Left colon (tissue), 2 donors: ENCODE data around the gene TXNDC5. TPM values are rescaled to one million over a fixed set of nuclear protein-coding genes. Genes with fewer than 3 reads are reported as not detected.

Experiments
- ATAC-seq: fragments of 200-7000 bp; cut with Tn5 transposase; one replicate; pipeline ENCODE4 v1.9.1; 2020; ENCODE audit warnings: mild to moderate bottlenecking, moderate library complexity
- DNase-seq, 2 donors: peaks; one replicate each; pipeline ENCODE4 v3.0.0-alpha.2; 2020
- intact Hi-C, 2 donors: fragments of 100-400 bp; cut with DNase I in 1 of 2; cut with micrococcal nuclease in 1 of 2; formaldehyde crosslinking; loops; one replicate each; pipeline versions ENCODE4 v1.11.2 to v1.14.0; 2022; cut with DNase I, micrococcal nuclease
- long read RNA-seq: library from polyadenylated mRNA; unstranded; transcript quantifications from one replicate; pipeline ENCODE4 v2.0.0, GENCODE V29; 2021
- total RNA-seq, 2 donors: library from RNA; stranded (reverse); fragmentation: NEBNext Ultra II Directional; extraction: Animal tissue kit (Norgen Biotek cat#: 25700); gene quantifications; one replicate each; pipeline ENCODE4 v1.2.1, GENCODE V29; 2021
- donor health status: DM: no; HTN: no; CAD: no.
- donor health status: DM: yes; HTN: yes; CAD: no.

TXNDC5 gene
- 100 to 1,000 TPM in 1 of 2 donors, 10 to 100 TPM in 1; 74.8 to 128 TPM for total RNA-seq
- long read RNA-seq, transcript TXNDC5-201 (10 exons, 2,964 nt), result major isoform, 147 of 170 reads
- long read RNA-seq, partial matches to known transcripts, result 15 of 170 reads
- long read RNA-seq, other reads (novel, unspliced or antisense), result 5 of 170 reads

GRCh38 chr6:7910654-7911344 is at the start of gene TXNDC5:
Gene TXNDC5, minus strand, starts transcription at chr6:7910788. Its CDS starts 12 bp downstream, at chr6:7910776.
- ATAC-seq (peak; percentile 90), DNase-seq (peak; percentile 75 to 85)
- intact Hi-C loops, result loop anchor here in 1 of 2 donors (10.0 kb wide), 1 partner anchor 84 kb away; no protein-coding TSS in a partner anchor

- no peak for ATAC-seq
- intact Hi-C loops, result no loop called here
- no peak for DNase-seq
Observed at GRCh38 chr6:7960141-7960540, 49.6 kb upstream of the TXNDC5 start.

DNA sequence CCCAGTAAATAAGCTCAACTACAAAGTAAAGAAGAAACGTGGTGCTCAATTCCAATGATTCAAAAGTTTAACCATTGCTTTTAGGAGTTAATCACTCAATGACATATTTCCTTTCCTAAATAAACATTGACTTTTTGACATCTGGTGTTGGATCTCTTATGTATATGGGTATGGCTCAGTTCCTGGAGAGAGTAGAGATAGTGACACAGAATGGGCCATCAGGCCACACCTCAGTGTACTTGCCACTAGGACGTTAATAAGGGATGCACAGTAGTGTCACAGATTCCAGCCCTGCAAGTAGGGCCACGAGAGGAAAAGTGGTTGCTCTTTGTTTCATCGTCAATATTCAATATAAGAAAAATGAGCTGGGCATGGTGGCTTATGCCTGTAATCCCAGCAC is 48.9 kb upstream of the TXNDC5 start:
- ATAC-seq (peak; percentile 72), DNase-seq (no peak)
- intact Hi-C loops, result no loop called here

GRCh38 chr6:7958464-7958863 is 47.9 kb upstream of the TXNDC5 start:
- DNase-seq (no peak), ATAC-seq (no peak)
- intact Hi-C loops, result no loop called here

DNA sequence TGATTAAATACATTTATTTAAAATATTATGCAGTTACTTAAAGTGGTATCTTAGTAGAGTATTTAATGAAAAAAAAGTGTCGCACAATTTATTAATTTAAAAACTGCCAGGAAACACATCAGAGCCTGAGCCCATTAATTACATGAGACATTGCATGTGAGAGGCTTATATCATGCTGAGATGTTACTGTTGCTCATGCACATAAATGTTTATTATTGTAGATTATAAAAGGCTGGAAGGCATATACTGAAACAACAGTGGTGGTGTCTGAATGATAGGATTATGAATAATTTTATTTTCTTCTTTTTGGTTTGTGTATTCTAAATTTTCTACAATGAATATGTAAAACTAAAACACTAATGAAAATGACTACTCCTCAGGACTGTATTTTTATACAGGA is 45.7 kb upstream of the TXNDC5 start:
- DNase-seq, result no peak
- intact Hi-C loops, result no loop called here
- ATAC-seq, result no peak

DNA sequence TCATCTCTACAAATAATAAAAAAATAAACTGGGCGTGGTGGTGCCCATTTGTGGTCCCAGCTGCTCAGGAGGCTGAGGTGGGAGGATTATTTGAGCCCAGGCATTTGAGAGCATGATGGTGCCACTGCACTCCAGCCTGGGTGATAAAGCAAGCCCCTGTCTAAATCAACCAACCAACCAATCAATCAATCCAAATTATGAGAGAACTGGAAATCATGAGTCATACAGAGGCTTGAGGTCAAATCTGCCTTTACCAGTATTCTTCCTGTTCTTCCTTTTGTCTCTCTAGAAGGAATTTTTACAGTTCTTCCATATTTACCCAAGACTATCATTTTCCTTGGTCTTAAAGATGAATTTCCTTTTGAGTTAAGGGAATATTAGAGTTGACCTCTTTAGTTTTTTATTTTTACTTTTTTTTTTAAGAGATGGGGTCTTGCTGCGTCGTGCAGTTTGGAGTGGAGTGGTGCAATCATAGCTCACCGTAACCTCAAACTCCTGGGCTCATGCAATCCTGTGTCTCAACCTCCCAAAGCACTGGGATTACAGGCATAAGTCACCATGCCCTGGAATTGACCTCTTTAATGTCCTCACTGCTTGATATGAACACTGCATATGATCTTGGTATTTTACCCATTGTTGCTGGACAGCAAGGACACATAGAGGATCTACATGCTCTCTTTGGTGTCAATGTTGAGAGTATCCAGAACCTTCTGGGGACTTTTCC is 44.1 kb upstream of the TXNDC5 start:
- intact Hi-C loops, result no loop called here
- DNase-seq, result no peak
- ATAC-seq, result no peak

- ATAC-seq (no peak), DNase-seq (no peak)
- intact Hi-C loops, result no loop called here
Observed at GRCh38 chr6:7953753-7954152, 43.2 kb upstream of the TXNDC5 start.

DNA sequence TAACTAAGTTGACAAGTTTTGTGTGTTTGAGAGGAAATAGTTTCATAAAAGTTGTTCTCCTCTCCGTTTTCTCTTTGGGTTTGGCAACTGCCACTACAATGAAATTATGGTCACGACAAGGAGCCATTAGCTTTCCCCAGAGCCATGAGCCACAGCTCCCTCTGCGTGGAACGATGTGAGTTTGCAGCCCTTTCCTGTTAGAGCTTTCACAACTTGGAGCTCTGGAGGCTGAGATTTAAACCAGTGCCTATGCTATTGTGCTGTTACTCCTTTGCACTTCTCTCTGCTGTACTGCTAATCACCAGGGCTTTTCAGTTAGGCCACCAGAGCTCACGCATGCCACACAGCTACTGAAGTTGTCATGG is 29.3 kb upstream of the TXNDC5 start:
- ATAC-seq (no peak), DNase-seq (no peak)
- intact Hi-C loops, result no loop called here

DNA sequence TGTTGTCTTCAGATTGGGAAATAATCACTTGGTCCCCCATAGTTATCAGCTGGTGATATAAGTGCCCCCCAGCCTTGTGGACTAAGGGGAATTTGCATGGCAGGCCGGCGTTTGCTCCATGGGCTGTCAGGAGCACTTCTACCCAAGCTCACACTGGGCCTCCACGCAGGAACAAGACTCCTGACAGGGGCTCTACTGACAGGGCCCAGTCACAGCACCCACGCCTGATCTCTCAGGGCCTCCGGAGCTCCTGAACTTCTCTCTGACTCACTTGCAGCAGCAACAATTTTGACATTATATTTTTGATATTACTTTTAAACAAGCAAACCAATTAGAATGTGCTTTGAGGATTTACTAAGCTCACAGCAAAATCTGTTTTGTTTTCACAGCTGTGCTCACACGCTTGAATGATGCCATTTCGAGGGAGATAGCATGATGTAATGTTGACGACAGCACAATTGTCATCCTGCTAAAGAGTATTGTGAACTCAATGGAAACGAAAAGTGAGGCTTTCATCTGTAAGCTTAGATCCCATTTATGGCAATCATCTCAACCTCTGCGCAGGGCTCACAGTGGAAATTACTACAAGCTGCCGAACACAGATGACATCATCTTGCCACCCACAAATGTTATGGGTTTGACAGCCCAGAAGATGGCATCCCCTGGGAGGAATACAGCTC is 28.7 kb upstream of the TXNDC5 start:
- DNase-seq (no peak), ATAC-seq (no peak)
- intact Hi-C loops, result no loop called here

- intact Hi-C loops, result no loop called here
- DNase-seq, result no peak
- ATAC-seq, result no peak
Observed at GRCh38 chr6:7938562-7939183, 28.1 kb upstream of the TXNDC5 start.

- ATAC-seq (no peak), DNase-seq (no peak)
- intact Hi-C loops, result no loop called here
Observed at GRCh38 chr6:7933794-7934193, 23.2 kb upstream of the TXNDC5 start.

- no peak for DNase-seq
- ATAC-seq, result no peak
- intact Hi-C loops, result no loop called here
Observed at GRCh38 chr6:7932625-7933024, 22.0 kb upstream of the TXNDC5 start.

- DNase-seq (no peak), ATAC-seq (no peak)
- intact Hi-C loops, result no loop called here
Observed at GRCh38 chr6:7924867-7925266, 14.3 kb upstream of the TXNDC5 start.

DNA sequence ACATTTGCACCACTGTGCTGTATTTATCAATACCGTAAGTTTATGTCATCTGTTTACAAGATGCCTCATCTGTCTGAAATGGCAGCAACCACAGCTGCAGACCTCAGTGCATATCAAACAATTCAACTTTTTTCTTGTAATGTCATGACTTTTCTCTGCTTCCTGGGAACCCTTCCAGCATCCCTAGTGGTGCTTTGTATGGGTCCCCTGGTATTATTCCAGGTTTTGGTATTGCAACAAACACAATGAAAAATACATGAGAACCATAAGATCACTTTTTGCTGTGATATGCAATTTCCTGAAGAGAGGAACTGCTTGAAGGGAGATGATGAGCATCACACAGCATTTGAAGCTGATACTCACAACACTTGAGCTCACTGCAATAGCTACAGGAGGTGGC is 12.0 kb upstream of the TXNDC5 start:
- DNase-seq, result no peak
- intact Hi-C loops, result no loop called here
- ATAC-seq, result no peak

DNA sequence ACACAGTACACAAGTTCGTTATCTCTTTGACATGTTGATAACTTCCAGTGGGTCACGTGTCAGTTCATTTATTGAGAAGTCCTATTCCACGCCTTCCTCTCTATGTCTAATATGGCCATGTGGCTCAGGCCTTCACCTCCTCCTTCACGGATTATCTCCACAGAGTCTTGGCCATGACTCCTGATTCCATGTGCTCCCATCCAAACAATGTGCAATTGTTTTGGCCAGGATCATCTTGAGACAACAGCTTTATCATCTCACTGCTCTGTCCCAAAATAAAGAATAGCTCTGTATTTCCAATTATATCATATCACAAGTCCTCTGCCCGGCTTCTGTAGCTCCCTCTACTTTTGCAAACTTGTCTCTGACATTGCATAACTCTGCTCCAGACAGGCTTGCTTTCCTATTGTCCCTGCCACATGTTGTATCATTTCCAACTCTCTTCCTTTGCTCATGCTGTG is 11.1 kb upstream of the TXNDC5 start:
- intact Hi-C loops, result no loop called here
- ATAC-seq (no peak), DNase-seq (no peak)

DNA sequence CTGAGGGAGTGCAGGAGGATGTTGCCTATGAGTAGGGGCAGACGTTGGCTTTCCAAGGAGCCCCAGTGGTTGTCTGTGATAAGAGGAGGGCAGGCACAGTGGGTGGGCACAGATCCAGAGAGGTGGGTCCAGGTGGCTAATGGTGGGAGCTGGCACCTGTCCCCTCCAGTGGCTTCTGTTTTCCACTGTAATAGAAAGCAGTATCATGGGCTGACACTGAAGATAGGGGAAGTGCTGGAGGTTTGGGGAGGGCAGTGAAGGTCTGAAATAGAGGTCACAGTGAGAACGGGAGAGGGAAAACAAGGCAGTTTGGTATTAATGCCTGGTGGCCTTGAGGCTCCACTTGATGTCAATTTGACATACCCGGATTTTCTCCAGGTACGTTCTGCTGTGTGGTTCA is 10.5 kb upstream of the TXNDC5 start:
- intact Hi-C loops, result no loop called here
- DNase-seq (no peak), ATAC-seq (no peak)

- intact Hi-C loops, result no loop called here
- DNase-seq (no peak), ATAC-seq (no peak)
Observed at GRCh38 chr6:7920425-7920824, 9.8 kb upstream of the TXNDC5 start.

GRCh38 chr6:7919871-7920270 is 9.3 kb upstream of the TXNDC5 start:
- DNase-seq, result no peak
- peak; percentile 25 for ATAC-seq
- intact Hi-C loops, result loop anchor here in 1 of 2 donors (10.0 kb wide), 1 partner anchor 75 kb away; no protein-coding TSS in a partner anchor

DNA sequence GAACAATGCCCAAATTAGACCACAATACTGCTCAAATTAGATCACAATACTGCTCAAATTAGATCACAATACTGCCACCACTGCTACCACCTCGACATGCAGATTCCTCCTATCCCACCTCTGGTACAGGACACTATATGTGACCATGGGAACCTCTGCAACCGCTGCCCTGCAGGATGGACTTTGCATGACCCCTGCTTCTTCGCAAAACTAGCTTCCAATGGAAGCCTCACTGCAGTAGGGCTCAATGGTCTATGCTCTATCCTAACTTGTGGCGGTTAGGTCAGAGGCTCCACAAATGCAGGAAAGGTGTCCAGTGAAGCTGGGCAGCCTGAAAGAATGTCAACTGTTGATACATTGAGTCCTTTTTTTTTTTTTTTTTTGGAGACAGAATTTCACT is 7.8 kb upstream of the TXNDC5 start:
- DNase-seq (no peak), ATAC-seq (no peak)
- intact Hi-C loops, result loop anchor here in 1 of 2 donors (10.0 kb wide), 1 partner anchor 76 kb away; no protein-coding TSS in a partner anchor
